ENCODE measurements around the gene OPRM1.

OPRM1 gene

DNA sequence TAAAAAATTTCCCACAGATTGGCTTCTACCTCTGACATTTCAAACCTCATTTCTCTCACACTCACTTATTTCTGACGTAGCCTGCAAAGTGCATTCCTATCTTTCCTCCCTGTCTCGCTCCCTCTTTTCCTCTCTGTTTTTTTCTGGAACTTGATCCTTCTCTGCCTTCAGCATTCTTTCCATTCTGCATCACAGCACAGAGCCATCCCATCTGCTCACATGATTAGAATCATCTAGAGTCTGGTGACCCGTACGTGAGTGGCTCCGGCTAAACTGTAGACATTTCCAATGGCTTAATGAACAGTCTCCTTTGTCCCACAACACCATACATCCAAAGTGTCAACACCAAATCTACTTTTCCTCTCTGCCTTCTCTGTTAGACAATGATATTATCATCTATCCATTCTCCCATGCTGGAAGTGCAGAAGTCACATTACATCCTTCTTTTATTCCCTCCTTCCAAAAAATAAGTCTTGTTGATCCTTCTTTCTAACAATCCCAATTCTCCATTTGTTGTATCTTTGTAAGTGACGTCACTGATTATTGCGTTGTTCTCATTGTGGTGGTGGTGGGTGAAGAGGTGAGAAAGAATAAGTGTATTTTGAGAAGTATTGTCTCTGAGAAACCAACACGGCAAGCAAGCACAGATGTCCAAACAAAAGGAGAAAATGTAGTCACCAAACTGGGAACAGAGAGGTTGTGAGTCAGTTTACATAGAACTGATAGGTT lies 41.6 kb downstream of the OPRM1 start:
- no peak for DNase-seq (ENCODE audit: low read depth in 2 of 3, low spot score in 1 of 3)

GRCh38 chr6:154086510-154086909 lies 47.5 kb downstream of the OPRM1 start:
- no peak for DNase-seq (ENCODE audit: low read depth in 2 of 3, low spot score in 1 of 3)

- no peak for DNase-seq (ENCODE audit: low read depth in 2 of 3, low spot score in 1 of 3)
Measured at GRCh38 chr6:154092326-154092962, 53.4 kb downstream of the OPRM1 start.

DNA sequence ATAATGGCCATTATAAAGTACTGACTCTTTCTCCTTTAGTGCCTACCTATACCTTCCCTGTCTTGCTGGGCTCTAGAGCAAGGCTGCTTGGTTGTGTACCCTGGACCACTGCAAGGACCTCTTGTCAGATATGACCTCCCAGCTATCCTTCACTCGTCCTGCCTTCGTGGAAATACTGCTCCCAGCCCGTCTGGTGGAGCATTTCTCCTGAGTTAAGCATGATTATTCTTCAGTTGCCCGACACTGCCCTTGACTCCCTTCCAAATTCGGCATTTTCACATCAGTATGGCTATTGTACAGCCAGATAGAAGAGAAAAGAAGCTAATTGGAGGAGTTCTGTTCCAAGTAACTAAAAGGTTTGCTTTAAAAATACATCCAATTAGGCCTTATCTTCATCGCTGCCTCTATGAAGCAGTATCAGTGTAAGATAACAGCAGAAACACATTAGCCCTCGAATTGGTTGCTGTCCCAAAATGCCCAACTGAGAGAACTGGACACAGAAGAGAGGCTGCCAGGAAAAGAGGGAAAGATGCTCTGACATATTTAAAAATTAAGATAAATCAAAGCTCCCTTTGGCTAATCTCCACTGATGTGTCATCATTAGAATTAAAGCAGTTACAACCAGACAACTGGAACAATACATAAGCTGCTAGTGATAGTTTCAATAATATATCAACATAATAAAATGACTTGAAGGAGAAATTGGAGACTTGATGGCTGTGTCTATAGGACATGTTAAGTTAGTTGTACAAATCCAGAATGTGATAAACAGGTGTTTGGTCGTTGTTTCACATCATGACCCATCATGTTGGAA lies 54.4 kb downstream of the OPRM1 start:
- no peak for DNase-seq (ENCODE audit: low read depth in 2 of 3, low spot score in 1 of 3)

- no peak for DNase-seq (ENCODE audit: low read depth in 2 of 3, low spot score in 1 of 3)
Measured at GRCh38 chr6:154095571-154095970, 56.5 kb downstream of the OPRM1 start.

GRCh38 chr6:154096316-154096715 lies 57.3 kb downstream of the OPRM1 start:
- DNase-seq (ENCODE audit: low read depth in 2 of 3, low spot score in 1 of 3): no peak

DNA sequence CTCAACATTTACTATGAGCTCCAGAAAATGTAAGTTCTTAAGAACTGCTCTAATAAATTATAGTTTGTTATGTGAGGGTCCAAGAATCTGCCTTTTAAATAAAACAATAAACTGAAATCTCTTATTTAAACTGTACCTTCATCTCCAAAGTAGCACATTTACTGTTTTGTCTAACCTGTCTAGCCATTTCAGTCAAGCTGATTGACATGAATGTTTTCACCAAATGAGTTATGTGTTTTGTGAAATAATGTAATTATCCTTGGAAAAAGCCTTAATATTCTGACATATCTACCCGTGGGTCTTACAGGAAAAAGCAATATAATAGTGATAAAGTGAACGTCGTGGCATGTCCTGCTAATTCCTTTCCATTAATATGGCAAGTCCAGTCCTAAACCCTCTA lies 57.8 kb downstream of the OPRM1 start:
- no peak for DNase-seq (ENCODE audit: low read depth in 2 of 3, low spot score in 1 of 3)

DNA sequence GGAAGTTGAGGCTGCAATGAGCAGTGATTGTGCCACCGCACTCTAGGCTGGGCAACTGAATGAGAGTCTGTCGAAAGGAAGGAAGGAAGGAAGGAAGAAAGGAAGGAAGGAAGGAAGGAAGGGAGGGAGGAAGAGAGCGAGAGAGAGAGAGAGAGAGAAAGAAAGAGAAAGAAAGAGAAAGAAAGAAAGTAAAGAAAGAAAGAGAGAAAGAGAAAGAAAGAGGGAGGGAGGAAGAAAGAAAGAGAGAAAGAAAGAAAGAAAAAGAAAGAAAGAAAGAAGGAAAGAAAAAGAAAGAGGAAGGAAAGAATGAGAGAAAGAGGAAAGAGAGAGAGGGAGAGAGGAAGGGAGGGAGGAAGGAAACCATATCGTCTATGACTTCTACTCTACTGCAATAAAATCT lies 60.2 kb downstream of the OPRM1 start:
- DNase-seq (ENCODE audit: low read depth in 2 of 3, low spot score in 1 of 3): no peak

DNA sequence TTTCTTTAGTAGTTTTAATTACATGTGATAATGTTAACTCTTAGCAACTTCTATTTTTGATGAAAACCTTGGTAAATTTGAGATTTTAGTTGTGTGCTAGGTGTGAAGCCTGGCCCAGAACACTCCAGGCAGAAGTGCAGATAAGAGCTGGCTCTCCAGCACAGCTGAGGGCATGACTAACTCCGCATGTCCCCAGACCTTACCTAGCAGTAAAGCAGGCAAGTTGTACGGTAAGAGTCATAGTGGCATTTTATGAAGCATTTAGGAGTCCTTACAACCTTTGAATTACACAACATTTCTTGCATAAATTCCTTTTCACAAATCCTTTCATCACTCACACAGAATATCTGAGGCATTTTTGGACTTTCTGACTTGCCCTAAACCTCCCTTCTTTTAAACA lies 67.2 kb downstream of the OPRM1 start:
- DNase-seq (ENCODE audit: low read depth in 2 of 3, low spot score in 1 of 3): no peak

DNA sequence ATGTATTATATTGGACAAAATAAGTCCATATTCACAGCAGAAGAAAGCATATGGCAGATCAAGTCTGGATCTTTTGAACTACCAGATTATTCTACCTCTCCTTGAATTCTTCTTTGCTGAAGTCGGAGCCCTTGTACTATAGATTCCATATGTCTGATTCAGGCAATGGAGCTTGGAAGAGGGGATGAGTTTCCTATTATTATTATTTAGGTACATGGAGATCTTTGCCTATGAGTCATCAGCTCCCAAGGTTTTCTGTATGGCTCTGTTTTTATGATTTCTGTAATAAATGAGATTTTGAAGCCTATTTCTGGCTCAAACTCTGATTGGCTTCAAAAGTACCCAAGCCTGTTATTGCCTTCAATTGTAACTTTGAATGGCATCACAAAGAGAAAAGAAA lies 72.0 kb downstream of the OPRM1 start:
- no peak for DNase-seq (ENCODE audit: low read depth in 2 of 3, low spot score in 1 of 3)

DNA sequence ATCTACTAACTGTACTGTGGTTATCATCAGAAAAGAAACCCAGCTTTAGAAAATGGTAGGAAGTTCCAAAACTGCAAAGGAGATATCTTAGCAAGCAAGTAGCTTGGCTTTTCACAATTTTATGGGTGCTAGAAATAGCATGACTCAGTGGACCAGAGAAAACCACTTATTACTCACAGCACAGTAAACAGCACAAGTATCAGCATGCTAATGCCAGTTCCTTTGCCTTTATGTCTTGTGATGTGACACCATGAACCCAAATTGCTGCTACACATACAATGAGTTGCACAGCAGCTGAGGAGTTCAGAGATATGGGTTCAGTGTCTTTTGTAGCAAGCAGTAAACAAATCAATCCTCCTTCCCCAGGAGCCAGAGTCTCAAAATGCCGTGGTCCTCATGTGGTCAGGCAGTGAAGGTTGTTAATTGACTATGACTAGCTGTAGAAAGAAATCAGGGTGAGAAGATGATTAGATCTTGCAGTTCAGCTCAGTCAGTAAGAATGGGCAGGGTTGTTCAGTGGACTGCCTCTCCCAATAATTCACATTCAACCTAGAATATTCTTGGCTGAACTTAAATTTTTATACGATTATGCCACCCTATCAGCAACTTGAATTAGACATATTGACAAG lies 73.3 kb downstream of the OPRM1 start:
- no peak for DNase-seq (ENCODE audit: low read depth in 2 of 3, low spot score in 1 of 3)

GRCh38 chr6:154113392-154113791 lies 74.4 kb downstream of the OPRM1 start:
- no peak for DNase-seq (ENCODE audit: low read depth in 2 of 3, low spot score in 1 of 3)

DNA sequence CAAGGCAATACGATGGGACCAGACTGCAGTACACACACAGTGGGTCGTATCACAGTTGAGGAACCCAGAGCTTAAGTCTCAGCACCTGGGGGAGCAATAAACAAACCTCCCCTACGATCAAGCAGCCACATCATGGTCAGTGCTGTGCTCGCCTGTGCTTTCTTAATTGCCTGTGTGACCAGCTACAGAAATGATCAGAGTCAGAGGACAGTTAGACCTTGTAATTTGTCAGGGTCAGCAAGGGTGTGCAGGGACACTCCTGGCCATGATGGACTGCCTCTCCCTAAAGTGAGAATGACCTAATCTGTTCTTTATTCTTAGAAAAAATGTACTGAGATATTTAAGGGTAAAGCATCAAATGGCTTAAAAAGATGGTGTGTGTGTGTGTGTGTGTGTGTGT lies 78.4 kb downstream of the OPRM1 start:
- DNase-seq (ENCODE audit: low read depth in 2 of 3, low spot score in 1 of 3): no peak

- no peak for DNase-seq (ENCODE audit: low read depth in 2 of 3, low spot score in 1 of 3)
Measured at GRCh38 chr6:154122195-154122925, 83.3 kb downstream of the OPRM1 start.

DNA sequence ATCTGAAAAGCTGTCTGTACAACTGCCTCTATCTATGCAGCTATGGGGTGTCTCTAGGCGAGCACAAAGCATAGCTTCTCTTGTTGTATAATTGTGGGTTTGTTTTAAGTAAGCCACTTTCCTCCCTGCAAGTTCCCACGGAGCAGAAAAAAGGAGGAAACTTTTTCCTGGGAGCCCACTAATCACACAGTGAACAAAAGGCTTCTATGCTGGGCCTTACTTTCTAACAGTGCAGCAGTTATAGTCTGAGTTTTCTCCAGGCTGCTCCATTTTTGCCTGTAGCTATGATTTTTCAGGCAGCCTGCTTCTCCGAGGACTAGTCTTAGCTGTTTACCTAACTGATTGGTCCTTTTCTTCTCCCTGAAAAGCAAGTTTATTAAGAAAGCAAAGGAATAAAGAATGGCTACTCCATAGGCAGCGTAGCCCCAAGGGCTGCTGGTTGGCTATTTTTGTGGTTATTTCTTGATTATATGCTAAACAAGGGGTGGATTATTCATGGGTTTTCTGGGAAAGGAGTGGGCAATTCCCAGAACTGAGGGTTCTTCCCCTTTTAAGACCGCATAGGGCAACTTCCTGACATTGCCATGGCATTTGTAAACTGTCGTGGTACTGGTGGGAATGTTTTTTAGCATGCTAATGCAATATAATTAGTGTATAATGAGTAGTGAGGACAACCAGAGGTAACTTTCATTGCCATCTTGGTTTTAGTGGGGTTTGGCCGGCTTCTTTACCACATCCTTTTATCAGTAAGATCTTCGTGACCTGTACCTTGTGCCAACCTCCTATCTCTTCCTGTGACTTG lies 84.3 kb downstream of the OPRM1 start:
- no peak for DNase-seq (ENCODE audit: low read depth in 2 of 3, low spot score in 1 of 3)

DNA sequence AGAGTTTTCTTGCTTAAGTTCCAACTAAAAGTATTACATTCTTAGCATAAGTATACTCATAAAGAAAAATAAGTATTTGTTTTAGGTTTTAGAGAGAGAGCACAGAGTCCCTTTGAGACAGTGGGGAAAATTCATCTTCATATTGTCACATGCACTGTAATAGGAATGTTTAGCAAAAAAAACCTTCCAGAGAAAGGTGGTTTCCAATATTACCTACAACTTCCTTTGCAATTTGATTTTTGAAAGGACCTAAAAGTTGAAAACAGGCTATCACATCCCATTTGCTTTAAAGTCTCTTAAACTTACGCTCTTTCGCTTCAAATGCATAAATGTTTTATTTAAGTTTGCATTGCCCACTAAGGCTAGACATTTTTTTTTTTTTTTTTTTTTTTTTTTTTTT lies 86.4 kb downstream of the OPRM1 start:
- no peak for DNase-seq (ENCODE audit: low read depth in 2 of 3, low spot score in 1 of 3)

DNA sequence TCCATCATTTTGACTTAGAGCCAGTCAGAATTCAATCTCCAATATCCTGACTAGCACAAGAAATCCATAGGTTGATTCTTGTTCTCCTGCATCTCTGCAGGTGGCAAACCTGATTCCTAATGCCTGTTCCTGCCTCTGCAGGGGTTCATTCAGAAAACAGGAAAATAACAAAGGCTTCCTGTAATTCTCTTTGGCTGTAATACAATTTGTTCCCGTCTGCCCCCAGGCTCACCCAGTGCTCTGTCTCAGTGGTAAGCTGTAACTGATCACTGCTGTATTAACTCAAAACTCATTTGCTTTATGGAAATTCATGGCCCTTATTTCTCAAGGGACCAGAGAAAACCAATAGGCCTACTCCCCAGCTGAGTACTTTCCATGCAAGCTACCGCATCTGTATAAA lies 88.6 kb downstream of the OPRM1 start:
- no peak for DNase-seq (ENCODE audit: low read depth in 2 of 3, low spot score in 1 of 3)

DNA sequence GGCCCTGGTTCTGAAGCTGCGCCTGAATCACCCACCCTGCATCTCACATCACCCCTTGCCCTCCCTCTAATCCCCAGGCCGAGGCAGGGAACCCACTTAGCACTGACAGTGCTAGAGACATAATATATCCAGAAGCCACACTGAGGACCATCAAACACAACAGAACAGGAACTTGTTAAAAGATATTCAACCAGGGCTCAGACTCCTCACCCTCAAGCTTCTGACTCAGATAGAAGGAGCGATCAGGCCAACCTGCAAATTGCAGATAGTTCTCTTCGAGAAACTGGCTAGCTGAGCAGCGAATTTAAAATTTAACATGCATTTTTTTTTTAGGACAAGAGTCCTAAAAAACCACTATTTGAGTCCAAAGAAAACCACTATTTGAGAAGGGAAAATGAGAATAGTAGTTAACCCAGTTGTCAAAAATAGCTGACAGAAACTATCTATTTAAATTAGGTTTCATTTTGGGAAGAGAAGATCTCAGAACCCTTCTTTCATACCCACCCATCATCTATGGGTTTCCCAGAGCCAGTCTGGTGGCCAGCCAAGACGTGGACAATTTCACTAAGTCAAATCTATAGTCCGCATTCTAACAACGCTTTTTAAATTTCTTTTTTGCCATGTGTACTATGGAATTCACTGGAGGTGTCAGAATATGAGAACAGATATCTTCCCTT lies 95.6 kb downstream of the OPRM1 start:
- DNase-seq (ENCODE audit: low read depth in 2 of 3, low spot score in 1 of 3): no peak

GRCh38 chr6:154138793-154139192 lies 99.8 kb downstream of the OPRM1 start:
- DNase-seq (ENCODE audit: low read depth in 2 of 3, low spot score in 1 of 3): no peak

- no peak for DNase-seq (ENCODE audit: low read depth in 2 of 3, low spot score in 1 of 3)
Measured at GRCh38 chr6:154139892-154140291, 100.9 kb downstream of the OPRM1 start.
